Left hindlimb (tissue), 1 donor: Measurements from ENCODE around the gene OSMR.
"Not testable (repeated sequence)": the region's sequence is repeated elsewhere in the genome, so short reads cannot be mapped to it uniquely, and the experiment has no call there.

Experiments used
- DNase-seq: peaks from one replicate; pipeline ENCODE4 v3.0.0-alpha.2; 2018

OSMR gene

GRCh38 chr5:38831909-38832308 lies 13.9 kb upstream of the OSMR start:
- no peak for DNase-seq

- no peak for DNase-seq
Measured at GRCh38 chr5:38832810-38833209, 13.0 kb upstream of the OSMR start.

GRCh38 chr5:38835887-38836286 lies 9.9 kb upstream of the OSMR start:
- no peak for DNase-seq

- no peak for DNase-seq
Measured at GRCh38 chr5:38837416-38837815, 8.4 kb upstream of the OSMR start.

- no peak for DNase-seq
Measured at GRCh38 chr5:38837932-38838331, 7.9 kb upstream of the OSMR start.

- DNase-seq = no peak
Measured at GRCh38 chr5:38843665-38844064, 2.1 kb upstream of the OSMR start.

- no peak for DNase-seq
Measured at GRCh38 chr5:38846379-38847011, 683 bp downstream of the OSMR start.

GRCh38 chr5:38847559-38848347 lies 1.9 kb downstream of the OSMR start:
- no peak for DNase-seq

- DNase-seq = no peak
Measured at GRCh38 chr5:38848637-38849036, 2.8 kb downstream of the OSMR start.

- not testable (repeated sequence) for DNase-seq
Measured at GRCh38 chr5:38851640-38852039, 5.8 kb downstream of the OSMR start.

GRCh38 chr5:38853753-38854470 lies 8.1 kb downstream of the OSMR start:
- DNase-seq = no peak

GRCh38 chr5:38854907-38855306 lies 9.1 kb downstream of the OSMR start:
- no peak for DNase-seq

- DNase-seq = no peak
Measured at GRCh38 chr5:38856660-38857059, 10.8 kb downstream of the OSMR start.

- no peak for DNase-seq
Measured at GRCh38 chr5:38858839-38859238, 13.0 kb downstream of the OSMR start.

- DNase-seq = not testable (repeated sequence)
Measured at GRCh38 chr5:38861986-38862770, 16.4 kb downstream of the OSMR start.

- no peak for DNase-seq
Measured at GRCh38 chr5:38866362-38867031, 20.7 kb downstream of the OSMR start.

GRCh38 chr5:38867032-38867398 lies 21.2 kb downstream of the OSMR start:
- no peak for DNase-seq

GRCh38 chr5:38867416-38867815 lies 21.6 kb downstream of the OSMR start:
- no peak for DNase-seq

GRCh38 chr5:38870595-38870994 lies 24.8 kb downstream of the OSMR start:
- no peak for DNase-seq

- no peak for DNase-seq
Measured at GRCh38 chr5:38871058-38871605, 25.3 kb downstream of the OSMR start.

GRCh38 chr5:38871790-38872551 lies 26.2 kb downstream of the OSMR start:
- no peak for DNase-seq
